ENCODE data around the gene P3R3URF.

P3R3URF gene

DNA sequence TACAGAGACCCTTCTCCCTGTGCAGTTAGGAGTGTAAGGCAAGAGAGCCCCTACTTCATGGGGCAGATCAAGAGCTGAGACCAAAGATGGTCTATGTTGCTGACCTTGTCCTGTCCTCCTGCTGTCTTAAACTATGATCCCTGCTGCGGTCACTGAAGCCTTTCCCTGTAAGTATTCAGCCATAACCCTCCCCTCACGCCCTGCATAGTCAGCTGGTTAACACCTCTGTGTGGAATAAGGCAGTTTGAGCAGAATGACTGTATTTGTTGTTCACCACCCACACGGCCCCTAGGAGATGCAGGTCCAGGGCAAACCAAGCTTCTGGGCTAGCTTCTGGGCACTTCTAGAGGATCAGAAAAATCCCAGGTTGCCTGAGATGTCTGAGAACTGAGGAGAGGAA lies 1.0 kb downstream of the P3R3URF start:
- Histone ChIP-seq H2AFZ (ENCODE audit: low read depth, low read length, severe bottlenecking) (no peak overlapping the region), H3K79me2 (ENCODE audit: insufficient read depth, low read length) (no peaks in the 10 kb centered on the region), H3K9ac (ENCODE audit: low read length) (no peak overlapping the region), H3K27me3 (ENCODE audit: low read length) (no peaks in the 10 kb centered on the region), H3K9me3 (ENCODE audit: insufficient read depth, low read length) (no peaks in the 10 kb centered on the region), H4K20me1 (ENCODE audit: low read depth, low read length) (no peaks in the 10 kb centered on the region), H3K4me2 (ENCODE audit: low read depth, low read length, poor library complexity, severe bottlenecking) (no peak overlapping the region), H3K9me2 (replicated peaks; ENCODE audit: insufficient read depth, low read length) (no peaks in the 10 kb centered on the region), H3K27ac (ENCODE audit: low read depth, low read length) (no peak overlapping the region), H3F3A (ENCODE audit: insufficient read depth) (no peaks in the 10 kb centered on the region), H3K4me3 (ENCODE audit: insufficient read depth, low read length, poor library complexity, severe bottlenecking) (no peak overlapping the region), H3K36me3 (ENCODE audit: low read length) (no peaks in the 10 kb centered on the region)
- TF ChIP-seq EZH2phosphoT487 (conservative IDR thresholded peaks at IDR 0.05; ENCODE audit: low read length) = no peak
- TF ChIP-seq, protein P1, sequence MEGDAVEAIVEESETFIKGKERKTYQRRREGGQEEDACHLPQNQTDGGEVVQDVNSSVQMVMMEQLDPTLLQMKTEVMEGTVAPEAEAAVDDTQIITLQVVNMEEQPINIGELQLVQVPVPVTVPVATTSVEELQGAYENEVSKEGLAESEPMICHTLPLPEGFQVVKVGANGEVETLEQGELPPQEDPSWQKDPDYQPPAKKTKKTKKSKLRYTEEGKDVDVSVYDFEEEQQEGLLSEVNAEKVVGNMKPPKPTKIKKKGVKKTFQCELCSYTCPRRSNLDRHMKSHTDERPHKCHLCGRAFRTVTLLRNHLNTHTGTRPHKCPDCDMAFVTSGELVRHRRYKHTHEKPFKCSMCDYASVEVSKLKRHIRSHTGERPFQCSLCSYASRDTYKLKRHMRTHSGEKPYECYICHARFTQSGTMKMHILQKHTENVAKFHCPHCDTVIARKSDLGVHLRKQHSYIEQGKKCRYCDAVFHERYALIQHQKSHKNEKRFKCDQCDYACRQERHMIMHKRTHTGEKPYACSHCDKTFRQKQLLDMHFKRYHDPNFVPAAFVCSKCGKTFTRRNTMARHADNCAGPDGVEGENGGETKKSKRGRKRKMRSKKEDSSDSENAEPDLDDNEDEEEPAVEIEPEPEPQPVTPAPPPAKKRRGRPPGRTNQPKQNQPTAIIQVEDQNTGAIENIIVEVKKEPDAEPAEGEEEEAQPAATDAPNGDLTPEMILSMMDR (IDR thresholded peaks at IDR 0.05; ENCODE audit: insufficient read depth, low read length, poor library complexity, severe bottlenecking) = no peak

DNA sequence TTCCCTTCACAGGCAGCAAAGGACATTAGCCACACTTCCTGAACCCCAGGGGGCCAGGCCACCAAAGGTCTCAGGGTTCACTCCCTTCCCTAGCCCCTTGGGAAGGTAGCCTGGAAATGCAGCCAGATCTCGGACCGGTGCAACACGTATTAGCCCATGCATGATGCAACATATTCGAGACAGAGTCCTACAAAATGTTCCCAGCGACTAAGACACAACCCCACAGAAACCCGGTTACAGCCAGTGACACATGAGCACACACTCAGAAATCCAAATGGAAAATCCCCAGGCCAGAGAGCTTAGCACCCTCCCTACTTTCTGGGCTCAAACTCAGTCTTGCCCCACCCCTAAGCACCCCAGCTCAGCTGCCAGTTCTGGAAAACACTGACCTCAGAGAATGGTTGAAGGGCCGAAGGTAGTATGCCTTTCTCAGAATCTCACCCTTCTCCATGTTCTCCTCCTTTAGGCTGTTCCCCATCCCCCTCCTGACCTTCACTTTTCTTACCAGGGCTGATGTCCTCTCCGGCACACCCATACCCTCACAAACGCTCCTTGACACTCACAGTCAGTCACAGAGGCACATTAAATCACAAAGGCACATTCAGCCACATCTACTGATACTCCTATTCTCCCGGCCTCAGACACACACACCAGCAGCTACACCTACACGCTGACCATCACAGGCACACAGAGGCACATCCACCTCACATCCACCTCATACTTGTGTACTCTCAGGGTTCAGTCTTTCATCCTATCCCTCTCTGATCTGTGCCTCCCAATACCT lies 1.6 kb downstream of the P3R3URF start, which contains the start of gene TSPAN1:
TSS of gene TSPAN1 (plus strand) at position 640 of the 784 bp plus-strand sequence. CDS start 6,021 bp downstream, outside the sequence.
- Histone ChIP-seq H3K9ac (ENCODE audit: low read length) (no peak within 1 kb of the TSS), H3K4me2 (ENCODE audit: low read depth, low read length, poor library complexity, severe bottlenecking) (no peak within 1 kb of the TSS), H4K20me1 (ENCODE audit: low read depth, low read length) (no peaks in the 10 kb centered on the region), H3K9me3 (ENCODE audit: insufficient read depth, low read length) (no peaks in the 10 kb centered on the region), H3K9me2 (replicated peaks; ENCODE audit: insufficient read depth, low read length) (no peaks in the 10 kb centered on the region), H3F3A (ENCODE audit: insufficient read depth) (no peaks in the 10 kb centered on the region), H3K4me3 (ENCODE audit: insufficient read depth, low read length, poor library complexity, severe bottlenecking) (no peak within 1 kb of the TSS), H3K36me3 (ENCODE audit: low read length) (no peaks in the 10 kb centered on the region), H2AFZ (ENCODE audit: low read depth, low read length, severe bottlenecking) (no peak within 1 kb of the TSS), H3K79me2 (ENCODE audit: insufficient read depth, low read length) (no peaks in the 10 kb centered on the region), H3K27me3 (ENCODE audit: low read length) (no peaks in the 10 kb centered on the region), H3K27ac (ENCODE audit: low read depth, low read length) (no peak within 1 kb of the TSS)
- TF ChIP-seq, protein P1 (IDR thresholded peaks at IDR 0.05; ENCODE audit: insufficient read depth, low read length, poor library complexity, severe bottlenecking) = no peak
- TF ChIP-seq EZH2phosphoT487 (conservative IDR thresholded peaks at IDR 0.05; ENCODE audit: low read length) = no peak

DNA sequence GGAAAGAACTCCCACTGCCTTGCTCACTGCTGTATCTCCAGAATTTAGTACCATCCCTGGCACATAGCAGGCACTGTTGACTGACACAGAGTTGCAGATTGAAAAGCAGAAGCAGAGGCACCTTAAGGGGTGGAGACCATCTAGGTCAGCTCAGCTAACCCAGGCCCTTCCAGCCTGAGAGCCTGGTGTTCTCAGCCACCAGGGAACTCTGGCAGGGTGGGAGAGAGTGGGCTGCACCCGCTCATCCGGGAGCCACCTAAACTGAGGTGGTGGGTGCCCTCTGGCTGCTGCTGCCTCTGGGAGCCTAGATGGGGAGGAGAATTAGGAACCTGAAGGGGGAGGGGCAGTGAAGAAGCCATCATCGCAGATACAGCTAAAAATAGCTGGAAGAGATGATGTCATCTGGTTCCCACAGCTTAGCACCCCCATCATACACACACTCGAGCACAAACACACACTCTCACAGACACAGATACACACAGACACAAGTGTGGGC lies 2.9 kb downstream of the P3R3URF start:
- Histone ChIP-seq H3K27ac (ENCODE audit: low read depth, low read length) (no peak overlapping the region), H3K9me3 (ENCODE audit: insufficient read depth, low read length) (no peaks in the 10 kb centered on the region), H3K4me3 (ENCODE audit: insufficient read depth, low read length, poor library complexity, severe bottlenecking) (no peak overlapping the region), H3K36me3 (ENCODE audit: low read length) (no peaks in the 10 kb centered on the region), H4K20me1 (ENCODE audit: low read depth, low read length) (no peaks in the 10 kb centered on the region), H2AFZ (ENCODE audit: low read depth, low read length, severe bottlenecking) (no peak overlapping the region), H3K4me2 (ENCODE audit: low read depth, low read length, poor library complexity, severe bottlenecking) (no peak overlapping the region), H3K27me3 (ENCODE audit: low read length) (no peaks in the 10 kb centered on the region), H3K9ac (ENCODE audit: low read length) (no peak overlapping the region), H3K9me2 (replicated peaks; ENCODE audit: insufficient read depth, low read length) (no peaks in the 10 kb centered on the region), H3K79me2 (ENCODE audit: insufficient read depth, low read length) (no peaks in the 10 kb centered on the region), H3F3A (ENCODE audit: insufficient read depth) (no peaks in the 10 kb centered on the region)
- TF ChIP-seq, protein P1 (IDR thresholded peaks at IDR 0.05; ENCODE audit: insufficient read depth, low read length, poor library complexity, severe bottlenecking) = no peak
- TF ChIP-seq EZH2phosphoT487 (conservative IDR thresholded peaks at IDR 0.05; ENCODE audit: low read length) = no peak
